Measurements from ENCODE around the gene LMBRD1.

DNA sequence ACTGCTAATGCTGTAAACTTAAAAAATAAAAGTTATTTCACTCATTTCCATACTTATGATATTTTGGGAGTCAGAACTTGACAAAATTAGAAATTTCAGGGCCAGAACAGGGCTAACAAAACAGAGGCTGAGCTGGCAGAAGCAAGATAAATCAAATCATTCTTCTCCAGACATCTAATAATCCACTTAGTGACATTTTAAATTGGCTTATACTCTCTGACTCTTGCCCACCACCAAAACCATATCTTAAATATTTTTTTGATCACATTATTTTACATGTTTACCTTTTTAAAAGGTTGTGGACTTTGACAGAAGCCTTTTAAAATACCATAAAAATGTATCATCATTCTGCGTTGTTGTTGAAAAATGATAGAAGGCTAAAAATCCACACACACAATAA is 116.5 kb downstream of the LMBRD1 start:
- TF ChIP-seq, protein P1, sequence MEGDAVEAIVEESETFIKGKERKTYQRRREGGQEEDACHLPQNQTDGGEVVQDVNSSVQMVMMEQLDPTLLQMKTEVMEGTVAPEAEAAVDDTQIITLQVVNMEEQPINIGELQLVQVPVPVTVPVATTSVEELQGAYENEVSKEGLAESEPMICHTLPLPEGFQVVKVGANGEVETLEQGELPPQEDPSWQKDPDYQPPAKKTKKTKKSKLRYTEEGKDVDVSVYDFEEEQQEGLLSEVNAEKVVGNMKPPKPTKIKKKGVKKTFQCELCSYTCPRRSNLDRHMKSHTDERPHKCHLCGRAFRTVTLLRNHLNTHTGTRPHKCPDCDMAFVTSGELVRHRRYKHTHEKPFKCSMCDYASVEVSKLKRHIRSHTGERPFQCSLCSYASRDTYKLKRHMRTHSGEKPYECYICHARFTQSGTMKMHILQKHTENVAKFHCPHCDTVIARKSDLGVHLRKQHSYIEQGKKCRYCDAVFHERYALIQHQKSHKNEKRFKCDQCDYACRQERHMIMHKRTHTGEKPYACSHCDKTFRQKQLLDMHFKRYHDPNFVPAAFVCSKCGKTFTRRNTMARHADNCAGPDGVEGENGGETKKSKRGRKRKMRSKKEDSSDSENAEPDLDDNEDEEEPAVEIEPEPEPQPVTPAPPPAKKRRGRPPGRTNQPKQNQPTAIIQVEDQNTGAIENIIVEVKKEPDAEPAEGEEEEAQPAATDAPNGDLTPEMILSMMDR (IDR thresholded peaks at IDR 0.05) = no peak
- TF ChIP-seq POLR2A (IDR thresholded peaks at IDR 0.05) = no peak
